Posterior vena cava (tissue), 2 donors: ENCODE measurements around the gene P2RY11. TPM values are rescaled to one million over a fixed set of nuclear protein-coding genes. Genes with fewer than 3 reads are reported as not detected.

Experiments used
- DNase-seq: peaks from one replicate; pipeline ENCODE4 v3.0.0-alpha.2; 2020; ENCODE audit warnings: low spot score
- intact Hi-C, 2 donors: fragments of 100-400 bp; cut with DNase I; formaldehyde crosslinking; loops; one replicate each; pipeline versions ENCODE4 v1.14.1 to v1.14.2; 2022 to 2023
- total RNA-seq, 2 donors: library from RNA; stranded (reverse); fragmentation: NEBNext Ultra II Directional; extraction: Animal tissue kit (Norgen Biotek cat#: 25700); gene quantifications; one replicate each; pipeline ENCODE4 v1.2.1, GENCODE V29; 2021
- donor health status: DM: yes; HTN: yes; CAD: no.
- donor health status: DM: yes; HTN: yes; CAD: no.

P2RY11 gene
- total RNA-seq, 2 donors from 2014 or later = 6.3 to 6.5 TPM

DNA sequence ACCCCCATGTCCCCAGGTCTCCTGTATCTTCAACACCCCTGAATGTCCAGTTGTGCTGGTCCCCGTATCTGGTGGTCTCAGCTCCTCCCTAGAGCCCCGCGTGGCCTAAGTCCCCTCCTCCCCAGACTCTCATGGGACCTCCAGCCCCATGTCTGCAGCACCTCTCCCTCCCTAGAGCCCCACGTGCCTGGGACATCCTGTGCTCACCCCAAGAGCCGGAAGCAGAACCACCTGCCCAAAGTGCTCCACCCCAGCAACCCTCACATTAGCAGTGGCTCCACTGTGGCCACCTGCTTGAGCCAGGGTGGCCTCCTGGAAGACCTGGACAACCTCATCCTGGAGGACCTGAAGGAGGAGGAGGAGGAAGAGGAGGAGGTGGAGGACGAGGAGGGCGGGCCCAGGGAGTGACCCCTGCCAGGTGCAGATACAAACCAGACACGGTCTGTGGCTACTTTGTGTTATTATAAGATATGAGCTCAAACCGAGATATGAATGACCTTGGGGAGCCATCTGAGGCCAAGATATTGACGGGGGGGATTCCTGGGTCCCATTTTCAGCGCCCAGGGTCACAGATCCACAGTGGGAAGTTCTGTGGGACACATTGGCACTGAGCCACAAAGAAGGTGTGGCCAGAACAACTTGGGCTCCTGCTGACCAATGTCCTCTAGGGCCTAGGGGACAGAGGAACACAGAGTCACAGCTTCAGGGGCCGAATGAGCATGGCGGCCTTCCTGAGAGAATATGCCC is 19.4 kb upstream of the P2RY11 start:
- intact Hi-C loops = no loop called here
- no peak for DNase-seq

DNA sequence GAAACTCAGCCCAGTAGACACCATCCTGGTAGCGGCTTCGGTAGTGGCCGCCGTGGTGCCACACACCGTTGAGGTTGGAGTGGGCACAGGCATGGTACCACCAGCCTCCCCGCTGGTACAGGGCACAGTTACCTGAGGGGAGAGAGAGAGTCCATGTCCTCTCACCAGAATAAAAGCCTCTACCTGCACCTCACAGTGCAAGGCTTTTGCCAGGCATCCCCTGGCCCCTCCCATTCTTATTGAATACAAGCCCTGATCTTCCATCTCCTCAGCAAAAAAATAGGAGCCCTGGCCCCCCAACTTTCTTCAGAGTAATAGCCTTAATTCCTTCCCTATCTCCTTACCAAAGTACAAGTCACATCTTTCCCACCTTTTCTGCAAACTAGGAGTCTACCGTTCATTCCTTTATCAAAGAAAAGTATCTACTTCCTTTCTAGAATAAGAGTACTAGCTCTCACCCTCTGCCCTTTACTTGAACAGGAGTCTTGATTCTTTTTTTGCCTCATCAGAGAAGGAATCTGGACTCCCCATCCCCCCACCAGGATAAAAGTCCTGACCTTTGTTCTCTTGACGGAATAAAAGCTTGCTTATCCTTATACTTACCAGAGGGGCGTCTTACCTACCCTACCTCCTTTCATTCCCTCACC is 18.7 kb upstream of the P2RY11 start:
- intact Hi-C loops = no loop called here

DNA sequence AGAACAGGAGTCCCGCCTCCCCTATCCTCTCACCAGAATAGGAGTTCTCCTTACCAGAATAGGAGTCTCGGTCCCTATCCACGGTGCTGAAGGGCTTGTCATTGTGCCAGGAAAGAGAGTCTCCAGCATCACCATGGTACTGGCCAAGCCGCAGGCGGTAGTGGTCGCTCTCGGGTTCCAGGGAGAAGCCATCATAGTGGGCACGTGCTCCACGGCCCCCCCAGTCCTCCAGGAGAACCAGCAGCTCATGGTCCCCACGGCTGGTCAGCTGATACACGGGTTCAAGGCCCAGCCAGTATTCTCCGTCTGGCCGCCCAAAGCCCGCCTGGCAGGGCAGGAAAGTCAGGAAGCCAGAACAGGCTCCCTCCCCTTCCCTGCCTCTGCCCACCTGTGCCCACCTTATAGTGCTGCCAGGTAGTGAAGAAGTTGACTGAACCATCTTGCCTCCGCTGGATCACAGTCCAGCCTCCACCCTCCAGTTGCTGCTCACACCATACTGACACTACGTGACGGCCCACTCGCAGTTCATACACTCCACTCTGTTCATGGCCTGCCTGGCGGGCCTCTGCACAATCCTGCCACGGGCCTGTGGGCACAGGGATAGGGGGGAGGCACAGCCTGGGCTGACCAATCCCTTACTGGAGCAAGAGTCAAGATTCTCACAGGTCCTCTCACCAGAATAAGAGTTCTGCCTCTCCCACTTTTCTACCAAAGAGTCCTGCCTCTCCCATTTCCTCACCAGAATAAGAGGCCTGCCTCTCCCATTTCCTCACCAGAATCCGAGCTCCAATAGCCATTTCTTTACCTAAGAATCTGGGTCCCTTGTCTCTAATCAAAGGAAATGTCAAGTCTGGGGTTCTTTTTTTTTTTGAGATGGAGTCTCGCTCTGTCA is 18.0 kb upstream of the P2RY11 start:
- intact Hi-C loops = no loop called here
- DNase-seq = no peak

More for the DNA sequence above, 18.7 kb upstream of the P2RY11 start:
- DNase-seq = no peak

DNA sequence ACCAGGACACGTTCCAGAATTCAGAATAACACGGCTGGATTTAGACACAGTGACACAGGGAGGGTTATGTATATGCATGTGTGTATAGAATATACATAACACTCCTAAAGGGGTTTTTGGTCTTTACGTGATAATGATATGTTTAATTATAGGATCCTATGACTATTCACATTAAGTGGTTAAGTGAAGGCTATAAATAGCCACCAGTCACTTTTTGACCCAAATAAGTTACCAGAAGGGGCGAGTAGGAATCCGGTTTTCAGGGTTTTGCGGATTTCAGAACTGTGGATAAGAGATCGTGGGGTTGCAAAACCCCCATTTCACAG is 15.9 kb upstream of the P2RY11 start:
- intact Hi-C loops = no loop called here

GRCh38 chr19:10095948-10096614 is 15.4 kb upstream of the P2RY11 start:
- intact Hi-C loops = no loop called here
- DNase-seq = peak; percentile 97

More for the DNA sequence above, 15.9 kb upstream of the P2RY11 start:
- no peak for DNase-seq

DNA sequence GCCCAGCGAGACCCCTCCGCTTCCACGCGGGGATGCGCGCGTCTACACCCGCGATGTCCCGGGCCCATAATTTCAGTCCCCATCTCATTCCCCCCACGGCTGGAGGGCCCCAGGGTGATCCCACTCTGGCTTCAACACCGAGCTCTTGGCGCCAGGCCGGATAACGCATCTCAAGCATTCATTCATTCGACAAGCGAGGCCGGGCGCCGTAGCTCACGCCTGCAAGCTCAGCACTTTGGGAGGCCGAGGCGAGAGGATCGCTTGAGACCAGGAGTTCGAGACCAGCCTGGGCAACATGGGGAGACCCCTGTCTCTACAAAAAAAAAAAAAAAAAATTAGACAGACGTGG is 14.9 kb upstream of the P2RY11 start:
- intact Hi-C loops = no loop called here

GRCh38 chr19:10100163-10100785 is 11.2 kb upstream of the P2RY11 start:
- DNase-seq = no peak
- intact Hi-C loops = no loop called here

More for the DNA sequence above, 14.9 kb upstream of the P2RY11 start:
- DNase-seq = no peak

DNA sequence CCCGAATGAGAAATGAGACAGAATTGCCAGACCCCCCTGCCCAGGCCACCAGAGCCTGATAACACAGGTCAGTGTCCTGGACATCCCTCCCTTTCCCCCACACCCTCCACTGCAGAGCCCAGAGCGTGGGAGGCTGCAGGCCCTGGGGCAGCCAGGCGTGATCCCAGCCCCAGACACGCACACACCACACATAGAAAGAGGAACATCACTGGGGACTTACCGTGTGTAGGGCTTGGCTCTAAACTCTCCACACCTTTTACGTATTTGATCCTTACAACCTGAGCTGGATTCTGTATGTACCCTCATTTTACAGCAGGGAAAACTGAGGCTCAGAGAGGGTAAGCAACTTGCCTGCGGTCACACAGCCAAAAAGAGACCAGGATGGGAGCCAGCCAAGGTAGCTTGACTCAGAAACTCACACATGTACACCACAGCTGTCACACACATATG is 8.7 kb upstream of the P2RY11 start:
- DNase-seq = no peak
- intact Hi-C loops = no loop called here

DNA sequence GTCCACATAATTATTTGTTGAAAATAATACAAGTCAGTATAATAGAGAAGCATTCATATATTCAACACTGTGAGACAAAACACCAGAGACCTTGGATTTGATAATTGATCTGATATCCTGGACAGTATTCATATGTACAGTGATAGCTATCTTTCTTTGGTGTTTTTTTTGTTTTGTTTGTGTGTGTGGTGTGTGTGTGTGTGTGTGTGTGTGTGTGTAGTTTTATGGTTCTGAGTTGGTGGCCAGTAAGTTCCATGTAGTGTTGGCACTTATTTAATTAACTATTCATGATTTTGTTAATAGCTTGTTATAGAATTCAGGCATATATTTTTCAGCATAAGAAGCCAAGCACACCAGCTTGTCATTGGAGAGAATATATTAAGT is 7.4 kb upstream of the P2RY11 start:
- no peak for DNase-seq
- intact Hi-C loops = no loop called here

DNA sequence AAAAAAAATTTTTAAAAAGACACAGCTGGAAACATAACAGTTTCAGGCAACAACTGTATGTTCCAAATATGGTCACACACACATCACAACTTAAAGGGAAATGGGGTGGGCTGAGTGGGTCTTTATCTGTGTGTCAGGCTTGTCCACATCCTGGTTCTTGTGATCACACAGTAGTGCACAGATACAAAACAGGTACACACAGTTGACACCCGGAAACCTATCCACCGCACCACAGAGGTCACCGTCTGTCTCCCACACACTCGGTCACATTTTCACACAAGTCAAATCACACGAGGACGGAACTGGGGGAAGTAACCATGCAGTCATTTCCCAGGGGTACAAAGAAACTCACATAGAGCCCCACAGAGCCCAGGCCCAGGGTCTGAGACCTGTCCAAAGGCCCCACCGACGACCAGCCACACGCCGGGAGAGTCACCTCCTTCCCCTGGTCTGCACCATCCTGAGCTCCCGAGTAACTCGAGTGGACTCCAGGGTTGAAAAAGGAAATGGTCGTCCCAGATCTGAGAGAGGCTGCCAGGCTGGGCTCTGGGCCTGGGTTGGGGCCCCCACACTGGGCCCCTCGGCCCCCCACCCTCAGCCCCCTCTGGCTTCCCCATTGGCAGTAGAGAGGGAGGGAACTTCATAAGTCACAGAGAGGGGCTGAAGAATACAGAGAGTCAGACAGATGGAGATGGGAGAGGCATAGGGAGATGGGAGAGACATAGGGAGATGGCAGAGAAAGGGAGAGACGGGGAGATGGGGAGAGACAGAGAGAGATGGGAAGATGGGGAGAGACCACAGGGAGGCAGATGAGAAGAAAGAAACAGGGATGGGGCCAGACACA is 6.6 kb upstream of the P2RY11 start:
- intact Hi-C loops = no loop called here
- DNase-seq = no peak

DNA sequence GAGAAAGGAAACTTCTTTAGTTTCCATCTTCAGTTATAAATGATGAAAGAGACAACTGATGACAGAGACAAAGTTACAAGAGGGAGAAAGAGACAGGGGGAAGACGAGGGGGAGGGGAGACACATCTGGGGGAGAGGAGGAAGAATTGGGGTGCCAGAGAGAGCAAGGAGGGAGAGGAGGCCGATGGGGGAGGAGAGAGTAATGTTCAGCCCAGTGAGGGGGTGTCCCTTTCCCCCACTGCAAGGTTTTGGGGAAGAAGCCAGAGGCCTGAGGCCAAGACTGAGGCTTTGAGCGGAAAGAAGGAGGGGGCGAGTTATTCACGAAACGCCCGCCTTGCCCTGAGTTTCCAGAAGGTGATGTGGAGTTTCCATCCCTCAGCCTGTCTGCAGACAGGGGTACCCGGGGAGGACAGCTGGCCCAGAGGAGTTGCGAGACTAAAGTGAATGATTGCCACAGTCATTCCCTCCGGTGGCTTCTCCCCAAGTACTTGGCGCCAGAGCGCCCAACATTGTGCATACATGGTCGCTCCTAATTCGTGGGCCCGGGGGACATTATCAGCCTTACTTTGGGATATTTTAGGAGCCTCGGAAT is 5.9 kb upstream of the P2RY11 start:
- intact Hi-C loops = no loop called here
- DNase-seq = no peak

DNA sequence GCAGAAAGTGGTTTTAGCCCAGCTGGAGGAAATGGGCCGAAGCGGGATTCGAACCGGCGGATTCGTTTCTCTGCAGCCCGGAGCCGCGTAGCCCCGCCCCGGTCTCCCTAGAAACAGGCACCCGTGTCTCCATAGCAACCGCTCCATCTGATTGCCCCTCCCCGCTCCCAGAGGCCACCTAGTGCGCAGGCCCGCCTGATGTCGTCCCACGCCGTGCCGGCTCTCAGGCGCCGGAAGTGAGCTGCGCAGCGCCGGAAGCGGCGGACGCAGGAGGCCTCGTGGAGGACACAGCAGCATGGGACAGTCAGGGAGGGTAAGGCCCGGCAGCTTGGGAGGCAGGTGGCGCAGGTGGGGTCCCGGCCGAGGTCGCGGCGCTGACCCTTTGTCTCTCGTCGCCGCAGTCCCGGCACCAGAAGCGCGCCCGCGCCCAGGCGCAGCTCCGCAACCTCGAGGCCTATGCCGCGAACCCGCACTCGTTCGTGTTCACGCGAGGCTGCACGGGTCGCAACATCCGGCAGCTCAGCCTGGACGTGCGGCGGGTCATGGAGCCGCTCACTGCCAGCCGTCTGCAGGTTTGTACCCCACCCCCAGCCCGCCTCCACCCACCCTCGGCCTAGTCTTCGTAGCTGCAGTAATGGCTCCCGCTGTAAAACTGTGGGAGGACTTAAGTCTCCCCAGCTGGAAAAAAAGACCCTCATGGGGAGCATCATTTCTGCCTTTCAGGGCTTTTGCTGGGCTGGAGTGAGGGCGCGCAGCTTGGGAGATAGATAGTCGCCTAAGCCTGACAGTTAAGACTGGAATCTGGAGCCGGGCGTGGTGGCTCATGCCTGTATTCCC is 5.2 kb upstream of the P2RY11 start, which contains the start of gene PPAN:
Gene PPAN, plus strand, starts transcription at position 263 of the 837 bp plus-strand sequence. Its CDS starts 33 bp downstream, at position 296.
- intact Hi-C loops = no loop called here
- DNase-seq = peak; percentile 99

GRCh38 chr19:10107254-10107653 is 4.2 kb upstream of the P2RY11 start:
- intact Hi-C loops = no loop called here
- no peak for DNase-seq

DNA sequence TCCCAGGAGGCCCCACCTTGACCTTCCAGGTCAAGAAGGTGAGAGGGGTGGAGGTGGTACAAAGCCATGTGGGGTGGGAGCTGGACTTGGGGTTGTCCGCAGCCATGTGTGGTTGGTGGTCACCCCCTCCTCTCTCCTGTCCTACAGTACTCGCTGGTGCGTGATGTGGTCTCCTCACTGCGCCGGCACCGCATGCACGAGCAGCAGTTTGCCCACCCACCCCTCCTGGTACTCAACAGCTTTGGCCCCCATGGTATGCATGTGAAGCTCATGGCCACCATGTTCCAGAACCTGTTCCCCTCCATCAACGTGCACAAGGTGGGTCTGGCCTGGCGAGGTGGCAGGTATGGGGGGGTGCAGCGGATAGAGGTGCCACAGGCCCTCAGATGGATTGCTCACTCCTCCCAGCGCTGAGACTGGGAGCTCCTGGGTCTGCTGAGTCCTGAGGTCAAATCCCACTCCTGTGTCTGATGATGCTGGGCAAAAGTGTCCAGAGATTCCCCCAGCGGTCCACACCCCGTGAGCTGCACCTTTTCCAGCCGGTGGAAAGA is 3.6 kb upstream of the P2RY11 start:
- intact Hi-C loops = no loop called here
- DNase-seq = no peak

- intact Hi-C loops = no loop called here
- DNase-seq = no peak
Observed at GRCh38 chr19:10109528-10109927, 2.0 kb upstream of the P2RY11 start.

DNA sequence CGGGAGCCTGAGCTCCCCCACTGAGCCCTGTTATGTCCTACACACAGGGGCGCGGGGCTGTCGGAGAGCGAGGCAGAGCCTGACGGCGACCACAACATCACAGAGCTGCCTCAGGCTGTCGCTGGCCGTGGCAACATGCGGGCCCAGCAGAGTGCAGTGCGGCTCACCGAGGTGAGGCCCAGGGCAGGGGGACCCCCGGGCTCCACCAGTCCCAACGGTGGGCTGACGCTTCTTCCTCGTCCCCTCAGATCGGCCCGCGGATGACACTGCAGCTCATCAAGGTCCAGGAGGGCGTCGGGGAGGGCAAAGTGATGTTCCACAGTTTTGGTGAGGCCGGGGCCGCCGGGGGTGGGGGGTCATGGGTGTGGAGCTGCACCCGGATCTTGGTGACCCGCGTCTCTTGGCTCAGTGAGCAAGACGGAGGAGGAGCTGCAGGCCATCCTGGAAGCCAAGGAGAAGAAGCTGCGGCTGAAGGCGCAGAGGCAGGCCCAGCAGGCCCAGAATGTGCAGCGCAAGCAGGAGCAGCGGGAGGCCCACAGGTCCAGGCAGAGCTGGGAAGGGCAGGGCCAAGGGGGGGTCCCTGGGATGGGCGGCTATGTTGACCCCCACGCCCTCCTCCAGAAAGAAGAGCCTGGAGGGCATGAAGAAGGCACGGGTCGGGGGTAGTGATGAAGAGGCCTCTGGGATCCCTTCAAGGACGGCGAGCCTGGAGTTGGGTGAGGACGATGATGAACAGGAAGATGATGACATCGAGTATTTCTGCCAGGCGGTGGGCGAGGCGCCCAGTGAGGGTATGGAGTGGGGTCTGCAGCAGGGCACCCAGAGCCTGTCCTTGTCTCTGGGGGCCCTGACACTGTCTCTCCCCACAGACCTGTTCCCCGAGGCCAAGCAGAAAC is 1.2 kb upstream of the P2RY11 start:
- no peak for DNase-seq
- intact Hi-C loops = loop anchor here (10.0 kb wide), 1 partner anchor 134 kb away; no protein-coding TSS in a partner anchor
